ENCODE measurements around the gene TBCD.
A peak's percentile ranks its signal among the peaks of the same experiment; 100 is the strongest.

Gene TBCD

GRCh38 chr17:82902972-82903874 lies 151.4 kb downstream of the TBCD start:
- no peak for DNase-seq (ENCODE audit: low read depth in 2 of 2)

GRCh38 chr17:82905130-82905529 lies 153.3 kb downstream of the TBCD start:
- DNase-seq (ENCODE audit: low read depth in 2 of 2) = no peak

- no peak for DNase-seq (ENCODE audit: low read depth in 2 of 2)
Measured at GRCh38 chr17:82907797-82908542, 156.1 kb downstream of the TBCD start.

GRCh38 chr17:82908543-82909160 lies 156.8 kb downstream of the TBCD start:
- no peak for DNase-seq (ENCODE audit: low read depth in 2 of 2)

GRCh38 chr17:82909322-82909904 lies 157.5 kb downstream of the TBCD start:
- DNase-seq (ENCODE audit: low read depth in 2 of 2) = peak; percentile 42 to 55

GRCh38 chr17:82910041-82910481 lies 158.2 kb downstream of the TBCD start:
- no peak for DNase-seq (ENCODE audit: low read depth in 2 of 2)

- no peak for DNase-seq (ENCODE audit: low read depth in 2 of 2)
Measured at GRCh38 chr17:82910770-82911169, 158.9 kb downstream of the TBCD start.

- DNase-seq (ENCODE audit: low read depth in 2 of 2) = no peak
Measured at GRCh38 chr17:82911822-82912221, 160.0 kb downstream of the TBCD start.

- no peak for DNase-seq (ENCODE audit: low read depth in 2 of 2)
Measured at GRCh38 chr17:82912484-82913089, 160.7 kb downstream of the TBCD start.

GRCh38 chr17:82913304-82914043 lies 161.6 kb downstream of the TBCD start:
- no peak for DNase-seq (ENCODE audit: low read depth in 2 of 2)

GRCh38 chr17:82914375-82914774 lies 162.5 kb downstream of the TBCD start:
- DNase-seq (ENCODE audit: low read depth in 2 of 2) = no peak

- no peak for DNase-seq (ENCODE audit: low read depth in 2 of 2)
Measured at GRCh38 chr17:82915010-82915756, 163.3 kb downstream of the TBCD start.

- DNase-seq (ENCODE audit: low read depth in 2 of 2) = no peak
Measured at GRCh38 chr17:82915757-82916027, 163.8 kb downstream of the TBCD start.

- peak in 1 of 2 donors; percentile 7 for DNase-seq (ENCODE audit: low read depth in 2 of 2)
Measured at GRCh38 chr17:82917699-82918345, 166.0 kb downstream of the TBCD start.

GRCh38 chr17:82918508-82918907 lies 166.6 kb downstream of the TBCD start:
- no peak for DNase-seq (ENCODE audit: low read depth in 2 of 2)

GRCh38 chr17:82920150-82920549 lies 168.3 kb downstream of the TBCD start:
- DNase-seq (ENCODE audit: low read depth in 2 of 2) = no peak

GRCh38 chr17:82920715-82921114 lies 168.8 kb downstream of the TBCD start:
- no peak for DNase-seq (ENCODE audit: low read depth in 2 of 2)

GRCh38 chr17:82921426-82921825 lies 169.6 kb downstream of the TBCD start:
- DNase-seq (ENCODE audit: low read depth in 2 of 2) = no peak

- no peak for DNase-seq (ENCODE audit: low read depth in 2 of 2)
Measured at GRCh38 chr17:82922646-82923045, 170.8 kb downstream of the TBCD start.
